ENCODE data around the gene GUCY1A1.

The GUCY1A1 gene

DNA sequence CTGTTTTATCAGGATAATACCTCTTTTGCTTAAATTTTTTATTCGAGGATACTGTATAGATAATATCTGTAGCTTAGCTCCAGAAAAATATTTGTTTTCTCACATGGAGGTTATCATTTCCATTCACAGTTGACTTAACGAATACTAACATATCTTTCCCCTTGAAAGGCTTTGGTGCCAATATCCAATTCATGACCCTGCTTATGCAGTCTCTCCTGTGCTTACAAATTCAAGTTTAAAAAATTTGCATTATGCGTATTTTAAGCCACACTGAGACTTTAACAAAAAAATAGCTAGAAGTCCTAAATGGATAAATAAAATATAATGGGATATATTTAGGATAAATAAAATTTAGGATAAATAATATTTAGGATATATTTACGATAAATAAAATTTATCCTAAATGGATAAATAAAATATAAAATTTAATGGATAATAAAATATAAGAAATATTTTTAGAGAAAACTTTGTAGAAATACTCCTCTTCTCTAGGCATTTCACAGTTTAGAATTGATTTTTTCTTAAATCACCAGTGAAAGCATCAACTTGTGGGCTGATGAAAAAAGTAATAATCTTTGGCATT is 114.7 kb downstream of the GUCY1A1 start:
- TF ChIP-seq, protein P1, sequence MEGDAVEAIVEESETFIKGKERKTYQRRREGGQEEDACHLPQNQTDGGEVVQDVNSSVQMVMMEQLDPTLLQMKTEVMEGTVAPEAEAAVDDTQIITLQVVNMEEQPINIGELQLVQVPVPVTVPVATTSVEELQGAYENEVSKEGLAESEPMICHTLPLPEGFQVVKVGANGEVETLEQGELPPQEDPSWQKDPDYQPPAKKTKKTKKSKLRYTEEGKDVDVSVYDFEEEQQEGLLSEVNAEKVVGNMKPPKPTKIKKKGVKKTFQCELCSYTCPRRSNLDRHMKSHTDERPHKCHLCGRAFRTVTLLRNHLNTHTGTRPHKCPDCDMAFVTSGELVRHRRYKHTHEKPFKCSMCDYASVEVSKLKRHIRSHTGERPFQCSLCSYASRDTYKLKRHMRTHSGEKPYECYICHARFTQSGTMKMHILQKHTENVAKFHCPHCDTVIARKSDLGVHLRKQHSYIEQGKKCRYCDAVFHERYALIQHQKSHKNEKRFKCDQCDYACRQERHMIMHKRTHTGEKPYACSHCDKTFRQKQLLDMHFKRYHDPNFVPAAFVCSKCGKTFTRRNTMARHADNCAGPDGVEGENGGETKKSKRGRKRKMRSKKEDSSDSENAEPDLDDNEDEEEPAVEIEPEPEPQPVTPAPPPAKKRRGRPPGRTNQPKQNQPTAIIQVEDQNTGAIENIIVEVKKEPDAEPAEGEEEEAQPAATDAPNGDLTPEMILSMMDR (IDR thresholded peaks at IDR 0.05; ENCODE audit: insufficient read depth, low read length, poor library complexity, severe bottlenecking): no peak
- Histone ChIP-seq H3K27me3 (replicated peaks; ENCODE audit: control insufficient read depth, insufficient read depth, low read length) (no peaks in the 10 kb centered on the region), H3K36me3 (ENCODE audit: control insufficient read depth, insufficient read depth, low read length) (no peaks in the 10 kb centered on the region), H3K4me3 (replicated peaks; ENCODE audit: low read depth, low read length) (no peak overlapping the region)
- no peak for DNase-seq (ENCODE audit: extremely low read depth, insufficient read length)

Measured in GM06990 (cell line).